ENCODE data around the gene HADHB.

HADHB gene

GRCh38 chr2:26244309-26245230, at the start of gene HADHB, which contains the start of gene HADHA:
Gene HADHB (plus strand): TSS chr2:26244939. CDS start chr2:26254255, 9,316 bp downstream.
Gene HADHA (minus strand): TSS chr2:26244632. CDS start chr2:26244596, 36 bp downstream.
- peak; percentile 91 for DNase-seq

- no peak for DNase-seq
These were observed 49.4 kb upstream of the HADHB start for GRCh38 chr2:26195040-26195984.

GRCh38 chr2:26196683-26197418, 47.9 kb upstream of the HADHB start:
- DNase-seq, result no peak

GRCh38 chr2:26197516-26197915, 47.2 kb upstream of the HADHB start:
- no peak for DNase-seq

- DNase-seq, result no peak
These were observed 41.7 kb upstream of the HADHB start for GRCh38 chr2:26202981-26203490.

- no peak for DNase-seq
These were observed 40.8 kb upstream of the HADHB start for GRCh38 chr2:26203906-26204305.

- DNase-seq, result no peak
These were observed 32.7 kb upstream of the HADHB start for GRCh38 chr2:26212011-26212410.

- DNase-seq, result no peak
These were observed 30.0 kb upstream of the HADHB start for GRCh38 chr2:26214759-26215158.

GRCh38 chr2:26215833-26216232, 28.9 kb upstream of the HADHB start:
- DNase-seq, result no peak

- no peak for DNase-seq
These were observed 28.2 kb upstream of the HADHB start for GRCh38 chr2:26216587-26216986.

- DNase-seq, result no peak
These were observed 27.0 kb upstream of the HADHB start for GRCh38 chr2:26217720-26218119.

- no peak for DNase-seq
These were observed 21.7 kb upstream of the HADHB start for GRCh38 chr2:26223018-26223417.

- no peak for DNase-seq
These were observed 20.6 kb upstream of the HADHB start for GRCh38 chr2:26224095-26224494.

GRCh38 chr2:26229595-26229994, 15.1 kb upstream of the HADHB start:
- DNase-seq, result no peak

GRCh38 chr2:26230806-26231205, 13.9 kb upstream of the HADHB start:
- DNase-seq, result no peak

GRCh38 chr2:26235089-26235488, 9.7 kb upstream of the HADHB start:
- DNase-seq, result no peak

- no peak for DNase-seq
These were observed 6.9 kb upstream of the HADHB start for GRCh38 chr2:26237868-26238267.

GRCh38 chr2:26238311-26238958, 6.3 kb upstream of the HADHB start:
- DNase-seq, result no peak

- no peak for DNase-seq
These were observed 2.8 kb upstream of the HADHB start for GRCh38 chr2:26241928-26242436.

- DNase-seq, result no peak
These were observed 1.1 kb upstream of the HADHB start for GRCh38 chr2:26243470-26244308.

GRCh38 chr2:26245231-26245732, 543 bp downstream of the HADHB start:
- DNase-seq, result peak; percentile 77

All from activated CD8-positive, alpha-beta memory T cell treated with anti-CD3 and anti-CD28 coated beads, Interleukin-2, amount 50 U/mL, for 48 hours (primary cell).